Mesendoderm (in vitro differentiated cells): ENCODE results near the gene ARHGEF16.

Experiments used
- DNase-seq: peaks from one replicate; pipeline ENCODE4 v3.0.0; 2013
- H2AK5ac ChIP-seq: 2 replicates; pipeline ENCODE4 v1.6.1; 2013; ENCODE audit warnings: low read length, inconsistent platforms
- H2BK120ac ChIP-seq: 2 replicates; pipeline ENCODE4 v1.6.1; 2013; ENCODE audit warnings: low read depth, mild to moderate bottlenecking, low read length, moderate library complexity, mixed read lengths
- H2BK15ac ChIP-seq: replicated peaks from 2 replicates; pipeline ENCODE4 v1.6.1; 2013; ENCODE audit warnings: low read depth, mild to moderate bottlenecking, moderate library complexity
- H2BK5ac ChIP-seq: 2 replicates; pipeline ENCODE4 v1.6.1; 2013; ENCODE audit warnings: low read length, inconsistent platforms
- H3K18ac ChIP-seq: 2 replicates; pipeline ENCODE4 v1.6.1; 2013; ENCODE audit warnings: mild to moderate bottlenecking, low read length, mixed read lengths
- H3K23ac ChIP-seq: one replicate; pipeline ENCODE4 v1.6.1; 2013; ENCODE audit warnings: low read length
- H3K27ac ChIP-seq: 2 replicates; pipeline ENCODE4 v1.5.1; 2013; ENCODE audit warnings: low read depth, mild to moderate bottlenecking, inconsistent platforms, low read length, moderate library complexity
- H3K27me3 ChIP-seq: 2 replicates; pipeline ENCODE4 v1.6.1; 2013; ENCODE audit warnings: low read length, control low read depth, mild to moderate bottlenecking, inconsistent platforms; ENCODE audit not compliant: insufficient read depth, poor library complexity
- H3K36me3 ChIP-seq: 2 replicates; pipeline ENCODE4 v1.6.1; 2013; ENCODE audit warnings: low read length, inconsistent platforms; ENCODE audit not compliant: control insufficient read depth, insufficient read depth
- H3K4ac ChIP-seq: one replicate; pipeline ENCODE4 v1.6.1; 2013; ENCODE audit warnings: low read depth, mild to moderate bottlenecking, low read length, moderate library complexity
- H3K4me1 ChIP-seq: 2 replicates; pipeline ENCODE4 v1.6.1; 2013; ENCODE audit warnings: low read depth, low read length, inconsistent platforms; ENCODE audit not compliant: control insufficient read depth
- H3K4me2 ChIP-seq: 2 replicates; pipeline ENCODE4 v1.6.1; 2013; ENCODE audit warnings: low read length
- H3K4me3 ChIP-seq: 2 replicates; pipeline ENCODE4 v1.5.1; 2013; ENCODE audit warnings: mild to moderate bottlenecking, low read length
- H3K56ac ChIP-seq: one replicate; pipeline ENCODE4 v1.6.1; 2013; ENCODE audit warnings: low read length
- H3K79me1 ChIP-seq: 2 replicates; pipeline ENCODE4 v1.6.1; 2013; ENCODE audit warnings: low read length, inconsistent platforms
- H3K79me2 ChIP-seq: 2 replicates; pipeline ENCODE4 v1.6.1; 2013; ENCODE audit warnings: mild to moderate bottlenecking, low read length; ENCODE audit not compliant: control insufficient read depth, insufficient read depth
- H3K9ac ChIP-seq: 2 replicates; pipeline ENCODE4 v1.6.1; 2013; ENCODE audit warnings: low read length, inconsistent platforms
- H4K5ac ChIP-seq: one replicate; pipeline ENCODE4 v1.6.1; 2013; ENCODE audit warnings: low read length
- H4K8ac ChIP-seq: one replicate; pipeline ENCODE4 v1.6.1; 2013; ENCODE audit warnings: low read depth, mild to moderate bottlenecking, control low read depth, low read length, moderate library complexity
- WGBS: extraction: QIAGEN DNeasy Blood & Tissue Kit; methylation state at CpG from one replicate; pipeline ENCODE4 v1.1.7; 2013; ENCODE audit warnings: low lambda C conversion rate, missing lambda C conversion rate; ENCODE audit not compliant: insufficient coverage; ENCODE audit errors: extremely low coverage; 5-methylcytosine and 5-hydroxymethylcytosine counted together

ARHGEF16 gene

DNA sequence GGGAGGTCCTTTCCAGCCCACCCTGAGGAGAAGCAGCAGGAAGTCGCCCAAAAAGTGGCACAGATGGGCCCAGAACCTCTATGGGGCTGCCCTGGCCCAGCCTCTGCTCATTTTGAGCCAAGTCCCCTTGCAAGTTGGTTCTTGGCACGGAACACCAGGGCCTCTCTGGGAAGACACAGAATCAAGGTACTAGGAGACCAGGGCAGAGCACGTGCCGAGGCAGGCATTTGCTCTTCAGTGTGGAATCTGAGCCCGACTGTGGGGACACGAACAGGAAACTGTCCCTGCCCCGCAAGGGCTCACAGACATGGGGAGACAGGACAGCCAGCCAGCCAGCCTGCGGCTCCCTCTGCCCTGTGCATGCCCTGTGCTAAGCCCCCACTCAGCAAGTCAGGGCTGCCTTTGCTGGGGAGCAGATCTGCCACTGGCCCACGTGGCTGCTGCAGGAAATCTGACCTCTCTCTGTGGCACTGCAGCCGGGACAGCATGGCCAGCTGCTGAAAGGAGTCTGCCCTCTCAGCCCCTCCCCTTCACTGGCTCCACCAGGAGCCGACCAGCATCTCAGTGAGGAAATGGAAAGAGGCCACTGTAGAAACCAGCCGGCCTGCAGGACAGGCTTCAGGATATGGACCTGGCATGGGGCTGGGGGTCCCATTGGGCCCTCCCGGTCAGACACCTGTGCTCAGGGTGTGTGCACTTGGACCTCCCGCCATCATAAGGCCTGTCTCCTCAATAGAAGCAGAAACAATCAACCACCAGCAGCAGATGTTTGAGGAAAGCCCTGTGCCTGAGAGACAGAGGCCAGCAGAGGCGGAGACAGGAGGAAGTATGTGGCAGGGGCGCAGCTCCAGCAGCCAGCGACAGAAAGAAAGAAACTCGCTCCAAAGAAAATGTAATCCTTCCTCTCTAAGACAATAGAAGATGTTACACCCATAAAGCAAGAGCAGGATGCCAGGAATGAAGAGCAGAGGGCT lies 3.7 kb downstream of the ARHGEF16 start:
- H2BK15ac ChIP-seq = no peak overlapping the region
- no peak overlapping the region for H3K4me2 ChIP-seq
- peaks cover 4% of the 10 kb centered on the region for H3K79me1 ChIP-seq
- H3K23ac ChIP-seq = no peak overlapping the region
- peaks cover 3% of the 10 kb centered on the region for H3K79me2 ChIP-seq
- no peak overlapping the region for H2AK5ac ChIP-seq
- no peak overlapping the region for H3K4ac ChIP-seq
- no CpG with 5 or more reads among the region's 18 CpGs for WGBS
- no peak overlapping the region for H4K8ac ChIP-seq
- no peak overlapping the region for H3K9ac ChIP-seq
- H3K27me3 ChIP-seq = no peaks in the 10 kb centered on the region
- no peak for DNase-seq
- H3K27ac ChIP-seq = no peak overlapping the region
- H2BK5ac ChIP-seq = no peak overlapping the region
- no peak overlapping the region for H3K18ac ChIP-seq
- no peak overlapping the region for H3K4me3 ChIP-seq
- H3K36me3 ChIP-seq = no peaks in the 10 kb centered on the region
- H2BK120ac ChIP-seq = no peak overlapping the region
- peaks cover 11% of the 10 kb centered on the region for H3K4me1 ChIP-seq
- no peak overlapping the region for H4K5ac ChIP-seq
- H3K56ac ChIP-seq = no peak overlapping the region

DNA sequence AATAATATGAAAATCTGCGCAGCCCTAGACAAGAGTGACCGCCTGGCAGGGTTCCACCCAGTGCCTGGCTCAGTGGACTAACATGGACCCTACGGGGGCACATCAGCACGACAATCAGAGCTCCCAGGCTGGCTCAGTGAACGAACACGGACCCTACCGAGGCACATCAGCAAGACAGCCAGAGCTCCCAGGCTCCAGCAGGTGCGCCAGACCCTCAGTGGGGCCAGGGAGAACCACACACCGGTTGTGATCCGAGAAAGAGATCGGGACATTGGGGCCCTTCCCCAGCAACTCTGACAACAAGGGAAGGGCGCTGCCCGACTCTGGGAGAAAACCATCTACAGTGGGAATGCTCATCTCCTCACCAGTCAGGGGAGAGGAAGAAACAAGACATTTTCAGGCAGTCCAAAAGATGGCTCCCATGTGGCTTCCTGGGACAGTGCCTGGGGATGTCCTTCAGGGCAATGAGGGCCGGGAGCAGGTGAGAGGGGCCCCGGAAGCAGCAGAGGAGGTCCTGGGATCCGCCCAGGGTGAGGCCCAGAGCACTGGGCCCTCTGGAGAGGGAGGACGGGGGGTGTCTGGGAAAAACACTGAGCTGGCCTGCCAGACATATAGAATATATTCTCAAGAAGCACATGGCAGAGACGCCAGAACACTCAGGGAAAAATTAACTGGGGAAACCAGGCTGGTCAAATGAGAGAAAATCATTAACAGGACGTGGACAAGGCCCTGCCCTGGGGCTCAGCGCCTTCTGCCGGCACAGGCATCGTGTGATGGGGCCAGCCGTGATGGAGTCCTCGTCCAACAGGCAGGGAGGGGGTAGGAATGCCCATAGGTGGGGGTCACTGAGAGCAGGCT lies 4.8 kb downstream of the ARHGEF16 start:
- Histone ChIP-seq H3K4me2 (no peak overlapping the region), H2BK15ac (no peak overlapping the region), H3K9ac (no peak overlapping the region), H3K23ac (no peak overlapping the region), H3K4ac (no peak overlapping the region), H3K36me3 (no peaks in the 10 kb centered on the region), H2BK5ac (no peak overlapping the region), H3K27ac (no peak overlapping the region), H3K79me1 (peaks cover 4% of the 10 kb centered on the region), H3K79me2 (peaks cover 3% of the 10 kb centered on the region), H4K8ac (no peak overlapping the region), H3K4me1 (peaks cover 5% of the 10 kb centered on the region), H3K4me3 (no peak overlapping the region), H2AK5ac (no peak overlapping the region), H3K18ac (no peak overlapping the region), H2BK120ac (no peak overlapping the region), H4K5ac (no peak overlapping the region), H3K56ac (no peak overlapping the region), H3K27me3 (no peaks in the 10 kb centered on the region)
- no CpG with 5 or more reads among the region's 24 CpGs for WGBS
- no peak for DNase-seq

DNA sequence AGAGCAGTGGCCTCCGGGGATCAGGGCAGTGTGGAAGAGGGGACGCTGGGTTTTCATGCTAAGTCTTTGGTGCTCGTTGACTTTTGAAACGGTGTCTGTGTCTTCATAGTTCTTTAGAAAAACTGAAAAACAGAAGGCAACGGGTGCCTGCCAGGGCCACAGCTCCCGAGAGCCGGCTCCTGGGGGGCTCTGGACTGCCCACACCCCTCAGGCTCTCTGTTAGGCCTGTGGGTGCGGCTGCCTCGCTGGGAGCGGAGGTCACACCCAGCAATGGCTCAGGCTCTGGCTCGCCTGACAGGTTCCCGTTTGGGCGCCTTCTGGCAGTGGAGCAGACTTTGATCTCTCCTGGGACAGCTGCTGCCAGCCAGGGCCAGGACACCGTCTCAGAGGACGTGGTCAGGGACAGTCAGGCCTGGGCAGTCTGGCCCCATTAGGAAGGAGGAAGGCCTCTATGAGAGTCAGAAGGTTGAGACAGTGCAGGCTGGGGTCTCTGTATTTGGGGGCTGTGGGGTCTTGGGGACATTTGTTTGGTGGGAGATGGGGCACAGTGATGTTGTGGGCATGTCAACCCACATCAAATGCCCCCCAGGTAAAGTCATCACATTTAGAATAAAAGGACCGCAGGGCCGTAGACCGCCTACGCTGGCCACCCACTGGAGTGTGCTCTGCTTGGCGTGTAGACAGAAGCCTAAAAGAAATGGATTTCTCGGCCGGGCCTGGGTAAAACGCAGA lies 5.6 kb downstream of the ARHGEF16 start:
- Histone ChIP-seq H2BK15ac (no peak overlapping the region), H2BK5ac (no peak overlapping the region), H2BK120ac (no peak overlapping the region), H3K18ac (no peak overlapping the region), H3K27me3 (no peaks in the 10 kb centered on the region), H4K8ac (no peak overlapping the region), H3K4me1 (peaks cover 5% of the 10 kb centered on the region), H3K4ac (no peak overlapping the region), H3K79me2 (peaks cover 3% of the 10 kb centered on the region), H3K9ac (no peak overlapping the region), H3K79me1 (peaks cover 4% of the 10 kb centered on the region), H2AK5ac (no peak overlapping the region), H3K23ac (no peak overlapping the region), H3K27ac (no peak overlapping the region), H3K4me2 (no peak overlapping the region), H4K5ac (no peak overlapping the region), H3K56ac (no peak overlapping the region), H3K4me3 (no peak overlapping the region), H3K36me3 (no peaks in the 10 kb centered on the region)
- no peak for DNase-seq
- WGBS = no CpG with 5 or more reads among the region's 23 CpGs

DNA sequence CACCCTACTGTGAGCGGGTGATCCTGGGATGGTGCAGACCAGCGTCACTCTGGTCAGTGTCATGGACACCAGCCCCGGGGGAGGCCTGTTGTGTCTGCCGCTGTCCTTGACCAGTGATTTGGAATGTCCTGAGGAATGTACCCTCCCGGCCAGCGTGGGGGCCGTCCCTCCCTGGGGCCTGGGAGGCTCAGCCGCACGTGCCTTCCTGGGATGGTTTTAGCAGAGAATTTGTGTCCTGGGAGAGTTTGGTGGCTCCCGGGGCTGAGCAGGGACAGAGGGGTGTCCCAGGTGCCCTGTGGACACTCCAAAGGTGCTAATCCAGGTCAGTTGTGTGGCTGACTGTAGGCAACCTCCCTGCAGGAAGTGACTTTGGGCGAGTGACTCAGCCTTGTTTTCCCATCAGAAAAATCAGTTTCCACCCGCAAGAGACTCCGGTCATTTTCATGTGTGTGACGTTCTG lies 6.2 kb downstream of the ARHGEF16 start:
- Histone ChIP-seq H2BK5ac (no peak overlapping the region), H3K4me2 (no peak overlapping the region), H3K27me3 (no peaks in the 10 kb centered on the region), H3K4me3 (no peak overlapping the region), H2BK120ac (no peak overlapping the region), H3K18ac (no peak overlapping the region), H2AK5ac (no peak overlapping the region), H3K4me1 (peaks cover 1% of the 10 kb centered on the region), H3K27ac (no peak overlapping the region), H3K23ac (no peak overlapping the region), H3K79me1 (peaks cover 2% of the 10 kb centered on the region), H3K79me2 (peaks cover 2% of the 10 kb centered on the region), H2BK15ac (no peak overlapping the region), H4K5ac (no peak overlapping the region), H4K8ac (no peak overlapping the region), H3K4ac (no peak overlapping the region), H3K56ac (no peak overlapping the region), H3K9ac (no peak overlapping the region), H3K36me3 (no peaks in the 10 kb centered on the region)
- WGBS = no CpG with 5 or more reads among the region's 14 CpGs
- no peak for DNase-seq

DNA sequence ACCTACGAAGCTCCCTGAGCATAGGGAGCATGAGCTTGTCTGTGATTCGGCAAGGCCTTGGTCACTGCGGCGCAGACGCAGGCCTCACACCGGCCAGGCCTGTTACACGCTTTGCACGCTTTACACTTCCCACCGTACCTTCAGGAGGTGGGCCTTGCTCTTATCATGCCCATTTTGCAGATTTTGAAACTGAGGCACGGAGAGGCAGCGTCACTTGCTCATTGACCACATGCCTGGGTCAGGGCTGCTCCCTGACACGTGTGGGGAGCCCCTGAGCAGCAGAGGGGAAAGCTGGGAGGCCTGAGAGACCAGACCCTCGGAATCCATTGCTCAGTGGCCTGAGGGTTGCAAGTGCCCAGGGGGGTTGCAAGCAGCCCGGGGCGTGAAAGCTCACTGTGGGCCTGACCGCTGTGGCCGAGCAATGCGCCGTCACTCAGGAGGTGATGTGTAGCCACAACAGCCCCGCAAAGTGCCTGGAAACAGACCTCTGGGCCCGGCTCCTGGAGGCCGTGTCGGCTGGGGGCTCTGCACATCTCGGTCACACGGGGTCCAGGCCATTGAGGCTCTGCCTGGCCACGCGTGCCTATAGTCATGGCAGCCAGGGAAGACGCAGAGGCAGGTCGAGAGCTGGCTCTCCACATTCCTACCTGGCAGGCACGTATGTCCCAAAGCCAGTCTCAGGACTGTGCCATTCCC lies 6.9 kb downstream of the ARHGEF16 start:
- H3K9ac ChIP-seq = no peak overlapping the region
- no peak overlapping the region for H4K8ac ChIP-seq
- H3K4me2 ChIP-seq = no peak overlapping the region
- no peak overlapping the region for H3K4me3 ChIP-seq
- H3K56ac ChIP-seq = no peak overlapping the region
- no CpG with 5 or more reads among the region's 30 CpGs for WGBS
- no peak overlapping the region for H3K18ac ChIP-seq
- no peaks in the 10 kb centered on the region for H3K36me3 ChIP-seq
- no peak overlapping the region for H3K27ac ChIP-seq
- no peak overlapping the region for H2BK120ac ChIP-seq
- H4K5ac ChIP-seq = no peak overlapping the region
- H3K27me3 ChIP-seq = no peaks in the 10 kb centered on the region
- no peak overlapping the region for H2BK15ac ChIP-seq
- no peaks in the 10 kb centered on the region for H3K79me2 ChIP-seq
- DNase-seq = no peak
- no peak overlapping the region for H3K23ac ChIP-seq
- H3K4me1 ChIP-seq = no peaks in the 10 kb centered on the region
- no peak overlapping the region for H2BK5ac ChIP-seq
- H3K4ac ChIP-seq = no peak overlapping the region
- H2AK5ac ChIP-seq = no peak overlapping the region
- H3K79me1 ChIP-seq = no peaks in the 10 kb centered on the region
